VCaP (cell line): Measurements from ENCODE around the gene PMF1.

ENCODE experiments used
- H3K27ac ChIP-seq: fragments of 450-650 bp; 2 replicates; pipeline ENCODE4 v1.5.1; 2017
- CTCF ChIP-seq: fragments of 450-650 bp; conservative IDR thresholded peaks from 2 replicates; pipeline ENCODE4 v1.5.1; 2017; ENCODE audit warnings: mild to moderate bottlenecking, moderate library complexity

The PMF1 gene

GRCh38 chr1:156285437-156285836, 72.6 kb downstream of the PMF1 start:
- no peak for TF ChIP-seq CTCF
- peak overlapping the region; percentile 92 for H3K27ac ChIP-seq

- no peak for TF ChIP-seq CTCF
- peak overlapping the region; percentile 92 for H3K27ac ChIP-seq
Measured at GRCh38 chr1:156286061-156286460, 73.3 kb downstream of the PMF1 start.
